GM08714 (cell line): Measurements from ENCODE around the gene EZH1.

ENCODE experiments used
- H3K4me3 ChIP-seq: fragments of 200-500 bp; sonication (Bioruptor generic); 2 replicates; pipeline ENCODE4 v1.5.1; 2014; ENCODE audit warnings: mild to moderate bottlenecking, low read length, inconsistent platforms
- ZNF274 ChIP-seq: IDR thresholded peaks from 2 replicates; pipeline ENCODE4 v1.6.1; 2012; ENCODE audit warnings: mild to moderate bottlenecking, low read depth, low read length

EZH1 gene

DNA sequence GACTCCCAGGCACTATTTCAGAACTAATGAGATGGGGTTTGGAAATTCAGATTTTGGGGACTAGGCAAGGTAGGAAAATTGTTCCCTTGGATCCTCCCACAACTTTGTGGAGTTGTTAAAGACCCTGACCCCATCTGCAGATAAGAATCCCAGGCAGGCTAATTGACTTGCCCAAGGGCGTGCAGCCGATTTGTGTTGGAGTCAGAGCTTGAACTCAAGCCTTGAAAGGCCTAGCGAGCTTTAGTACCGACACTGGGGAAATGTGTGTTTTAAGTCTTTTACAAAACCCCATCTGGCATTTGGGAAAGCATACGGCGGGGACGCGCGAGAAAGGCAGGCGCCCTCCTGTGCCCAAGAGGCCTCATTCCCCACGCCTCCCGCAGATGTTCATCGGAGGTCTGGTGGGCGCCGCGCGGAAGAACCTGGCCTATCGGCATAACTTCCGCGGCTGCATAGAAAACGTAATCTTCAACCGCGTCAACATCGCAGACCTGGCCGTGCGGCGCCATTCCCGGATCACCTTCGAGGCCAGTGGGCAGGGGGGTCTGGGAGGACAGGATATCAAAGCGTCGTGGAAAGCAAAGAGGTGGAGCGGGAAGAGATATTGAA lies 58.2 kb downstream of the EZH1 start:
- TF ChIP-seq ZNF274: no peak
- H3K4me3 ChIP-seq: no peak overlapping the region

DNA sequence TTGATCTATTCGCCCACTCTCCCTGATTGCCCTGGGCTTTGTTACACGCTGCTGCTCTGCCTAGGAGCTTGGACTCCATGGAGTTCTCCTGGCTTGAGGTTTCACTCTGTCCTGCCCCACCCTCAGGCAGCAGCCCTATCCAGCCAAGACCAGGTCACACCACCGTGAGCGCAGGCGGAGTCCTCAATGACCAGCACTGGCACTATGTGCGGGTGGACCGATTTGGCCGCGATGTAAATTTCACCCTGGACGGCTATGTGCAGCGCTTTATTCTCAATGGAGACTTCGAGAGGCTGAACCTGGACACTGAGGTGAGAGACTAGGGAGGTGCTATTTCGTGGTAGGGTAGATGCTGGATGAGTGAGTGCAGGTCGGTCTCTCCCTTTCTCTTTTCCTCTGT lies 59.0 kb downstream of the EZH1 start:
- H3K4me3 ChIP-seq: no peak overlapping the region
- no peak for TF ChIP-seq ZNF274

DNA sequence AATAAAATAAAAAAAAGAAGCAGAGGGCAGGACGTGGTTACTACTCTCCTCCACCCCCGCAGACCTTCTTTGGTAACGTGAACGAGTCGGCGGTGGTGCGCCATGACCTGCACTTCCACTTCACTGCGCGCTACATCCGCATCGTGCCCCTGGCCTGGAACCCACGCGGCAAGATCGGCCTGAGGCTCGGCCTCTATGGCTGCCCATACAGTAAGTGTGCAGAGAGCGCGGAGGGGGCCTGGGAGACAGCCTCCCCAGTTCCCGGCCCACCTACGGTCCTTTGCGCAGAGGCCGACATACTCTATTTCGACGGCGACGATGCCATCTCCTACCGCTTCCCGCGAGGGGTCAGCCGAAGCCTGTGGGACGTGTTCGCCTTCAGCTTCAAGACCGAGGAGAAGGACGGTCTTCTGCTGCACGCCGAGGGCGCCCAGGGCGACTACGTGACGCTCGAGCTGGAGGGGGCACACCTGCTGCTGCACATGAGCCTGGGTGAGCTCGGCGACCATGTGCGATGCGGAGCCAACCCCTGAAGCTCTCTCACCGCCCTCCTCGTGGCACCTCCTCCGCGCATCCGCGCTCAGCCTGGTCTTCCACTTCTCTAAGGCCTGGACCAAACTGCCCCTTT lies 59.8 kb downstream of the EZH1 start:
- TF ChIP-seq ZNF274: no peak
- no peak overlapping the region for H3K4me3 ChIP-seq

DNA sequence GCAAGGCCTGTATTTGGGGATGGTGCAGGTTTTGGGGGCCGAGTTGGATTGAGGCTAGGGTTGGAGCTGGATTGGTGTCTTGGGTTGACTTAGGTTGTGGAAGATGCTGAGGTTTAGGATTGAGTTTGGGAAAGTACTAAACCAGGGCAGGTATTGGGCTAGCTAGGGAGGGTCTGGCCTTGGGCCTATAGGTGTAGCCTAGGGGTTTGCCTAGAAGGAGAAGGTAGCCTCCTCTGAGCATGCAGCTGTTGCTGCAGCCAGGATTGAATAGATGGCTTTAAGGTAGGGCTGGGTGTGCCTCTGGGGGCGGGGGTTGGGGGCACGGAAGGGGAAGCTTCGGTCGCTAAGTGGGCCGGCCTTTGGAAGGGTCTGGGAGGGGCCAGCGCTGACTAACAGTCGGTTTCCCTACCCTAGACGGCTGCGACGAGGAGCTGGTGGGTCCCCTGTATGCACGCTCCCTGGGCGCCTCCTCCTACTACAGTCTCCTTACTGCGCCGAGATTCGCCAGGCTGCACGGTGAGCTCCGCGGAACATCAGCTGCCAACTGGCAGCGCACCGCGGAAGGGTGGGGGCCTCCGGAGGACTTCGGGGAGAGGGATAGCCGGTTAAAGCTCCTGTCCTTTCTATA lies 61.3 kb downstream of the EZH1 start:
- TF ChIP-seq ZNF274: no peak
- H3K4me3 ChIP-seq: peak overlapping the region; percentile 60

DNA sequence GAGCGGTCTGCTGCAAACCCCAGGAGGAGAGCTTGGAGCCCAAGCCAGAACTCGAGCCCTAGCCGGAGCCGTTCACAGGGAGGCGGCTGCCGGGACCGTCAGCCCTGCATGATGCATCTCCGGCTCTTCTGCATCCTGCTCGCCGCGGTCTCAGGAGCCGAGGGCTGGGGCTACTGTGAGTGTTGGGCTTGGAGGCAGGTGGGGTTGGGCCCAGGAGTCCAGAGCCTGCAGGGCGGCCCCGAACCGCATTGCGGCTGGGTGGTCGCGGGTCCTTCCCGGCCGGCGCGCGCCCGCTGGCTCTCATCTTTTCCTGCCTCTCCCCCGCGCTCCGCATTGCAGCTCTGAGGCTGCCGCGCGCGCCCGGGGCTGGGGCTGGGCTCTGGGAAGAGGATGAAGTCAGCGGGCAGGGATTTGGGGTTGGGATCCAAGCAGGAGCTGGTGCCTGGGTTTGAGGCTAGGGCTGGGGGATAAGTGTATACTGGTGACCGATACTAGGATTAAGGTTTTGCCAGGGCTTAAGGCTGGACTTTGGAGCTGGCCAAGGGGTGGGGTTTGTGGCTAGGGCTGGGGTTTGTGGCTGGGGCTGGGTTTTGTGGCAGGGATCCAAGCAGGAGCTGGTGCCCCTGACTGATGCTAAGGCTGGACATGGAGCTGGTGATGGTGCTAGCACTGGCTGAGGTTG lies 62.0 kb downstream of the EZH1 start:
- no peak for TF ChIP-seq ZNF274

DNA sequence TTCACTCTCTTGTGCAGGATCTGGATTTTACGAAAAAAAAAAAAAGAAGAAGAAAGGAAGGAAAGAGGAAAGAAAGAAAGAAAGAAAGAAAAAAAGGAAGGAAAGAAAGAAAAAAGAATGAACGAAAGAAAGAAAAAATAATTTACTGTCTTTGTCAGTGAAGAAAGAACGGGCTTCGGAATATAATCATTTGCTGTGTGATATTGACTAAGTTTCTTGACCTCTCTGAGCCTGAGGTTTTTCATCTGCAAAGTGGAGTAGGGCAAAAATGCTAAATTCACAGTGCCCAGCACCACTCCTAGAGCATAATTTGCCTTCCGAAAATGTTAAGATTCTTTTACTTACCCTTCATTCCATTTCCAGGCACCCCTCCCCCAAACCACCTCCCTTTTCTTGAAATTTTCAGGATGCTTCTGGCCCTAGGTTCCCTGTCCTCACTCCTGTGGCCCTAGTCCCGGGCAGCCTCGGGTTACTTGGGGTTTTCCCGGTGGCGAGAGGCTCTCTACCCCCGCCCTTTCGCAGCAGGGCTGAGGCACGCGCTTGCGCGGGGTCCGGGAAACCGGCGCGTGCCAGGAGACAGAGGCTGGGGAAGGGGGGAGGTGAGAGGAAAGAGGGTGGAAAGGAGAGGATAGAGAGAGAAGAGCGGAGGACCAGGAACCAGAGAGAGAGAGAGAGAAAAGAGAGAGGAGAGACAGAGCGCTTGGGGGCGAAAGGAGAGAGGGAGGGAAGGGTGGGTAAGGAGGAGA lies 62.7 kb downstream of the EZH1 start, which contains the start of gene CNTNAP1:
TSS of gene CNTNAP1 (plus strand) at position 556 of the 746 bp plus-strand sequence. CDS start 299 bp downstream, outside the sequence.
- TF ChIP-seq ZNF274: no peak
- H3K4me3 ChIP-seq: peak within 1 kb of the TSS; percentile 60

More for the DNA sequence above, 62.0 kb downstream of the EZH1 start:
- peak overlapping the region; percentile 60 for H3K4me3 ChIP-seq

DNA sequence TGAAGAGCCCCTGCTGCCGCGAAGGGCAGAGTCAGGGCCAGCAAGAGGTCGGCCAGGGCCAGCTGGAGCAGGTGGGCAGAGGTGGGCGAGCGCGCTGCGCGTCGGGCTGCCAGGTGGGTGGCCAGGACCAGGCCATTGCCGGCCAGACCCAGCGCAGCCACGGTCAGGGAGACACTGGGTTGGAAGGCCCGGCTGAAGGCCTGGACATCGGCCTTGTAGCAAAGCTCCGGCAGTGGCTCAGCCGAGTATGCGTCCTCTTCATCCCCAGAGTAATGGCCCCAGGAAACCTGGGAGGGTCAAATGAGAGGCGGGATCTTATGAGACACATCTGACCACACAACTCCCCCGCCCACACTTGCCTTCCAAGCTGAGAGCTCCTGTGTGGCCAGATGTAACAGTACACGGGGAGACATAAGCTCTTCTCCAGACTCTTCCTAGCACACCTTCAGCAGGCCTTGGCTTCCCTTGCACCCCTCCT lies 64.5 kb downstream of the EZH1 start:
- no peak for TF ChIP-seq ZNF274
- peak overlapping the region; percentile 51; the same call in 1 of the 2 replicates for H3K4me3 ChIP-seq

DNA sequence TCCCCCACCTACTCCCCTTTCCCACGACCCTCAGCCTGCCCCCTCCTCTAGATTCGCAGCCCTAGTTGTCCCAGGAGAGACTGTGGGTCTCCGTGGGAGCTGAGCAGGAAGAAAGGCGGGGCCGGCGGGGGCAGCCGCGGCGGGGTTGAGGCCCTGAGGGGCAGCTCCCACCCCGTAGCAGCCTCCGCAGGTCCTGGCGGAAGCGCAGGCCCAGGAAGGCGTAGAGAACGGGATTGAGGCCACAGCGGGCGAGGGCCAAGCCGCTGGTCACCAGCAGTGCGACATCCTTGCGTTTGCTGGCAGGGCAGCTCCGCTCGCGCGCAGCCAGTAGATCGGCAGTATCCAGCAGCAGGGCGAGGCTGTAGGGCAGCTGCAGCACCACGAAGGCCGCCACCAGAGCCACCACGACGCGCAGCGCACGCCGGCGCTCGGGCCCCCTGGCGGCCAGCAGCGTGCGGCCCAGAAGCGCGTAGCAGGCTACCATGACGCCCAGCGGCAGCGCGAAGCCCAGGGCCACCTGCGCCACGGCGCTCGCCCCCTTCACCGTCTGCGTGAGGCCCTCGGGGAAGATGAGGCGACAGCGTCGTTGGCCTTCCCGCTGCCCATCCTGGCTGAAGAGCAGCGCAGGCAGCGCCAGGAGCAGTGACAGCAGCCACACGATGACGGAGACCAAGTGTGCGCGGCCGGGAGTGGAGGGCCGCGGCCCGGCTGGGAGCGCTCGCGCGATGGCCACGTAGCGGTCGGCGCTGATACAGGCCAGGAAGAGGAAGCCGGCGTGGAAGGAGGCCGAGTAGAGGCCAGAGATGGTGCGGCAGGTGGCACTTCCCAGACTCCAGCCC lies 65.1 kb downstream of the EZH1 start:
- H3K4me3 ChIP-seq: peak overlapping the region; percentile 51; the same call in 1 of the 2 replicates
- no peak for TF ChIP-seq ZNF274

DNA sequence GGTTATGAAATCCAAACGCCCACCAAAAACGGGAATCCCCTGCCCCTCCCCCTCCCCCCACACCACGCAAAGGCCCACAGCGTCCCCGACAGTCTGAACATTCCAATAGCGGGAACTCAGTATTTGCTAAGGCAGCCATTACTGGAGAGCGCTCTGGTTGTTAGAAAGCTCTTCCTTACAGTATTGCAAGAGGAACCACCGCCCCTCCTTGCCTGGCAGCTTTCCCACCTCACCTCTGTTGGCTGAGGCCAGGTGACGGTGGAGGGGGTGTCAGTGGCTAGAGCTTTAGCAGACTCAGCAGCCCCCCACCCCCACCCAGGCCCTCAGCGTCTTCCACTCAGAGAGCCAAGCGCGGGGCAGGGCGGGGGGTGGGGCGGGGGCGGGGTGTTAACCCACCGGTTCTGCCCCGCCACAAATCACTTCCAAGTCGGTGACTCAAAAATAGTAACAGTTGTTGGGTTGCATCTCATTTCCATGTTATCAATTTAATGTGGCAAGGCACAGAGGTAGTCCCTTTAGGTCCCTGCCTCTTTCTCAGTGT lies 65.8 kb downstream of the EZH1 start:
- no peak for TF ChIP-seq ZNF274
- H3K4me3 ChIP-seq: peak overlapping the region; percentile 56

DNA sequence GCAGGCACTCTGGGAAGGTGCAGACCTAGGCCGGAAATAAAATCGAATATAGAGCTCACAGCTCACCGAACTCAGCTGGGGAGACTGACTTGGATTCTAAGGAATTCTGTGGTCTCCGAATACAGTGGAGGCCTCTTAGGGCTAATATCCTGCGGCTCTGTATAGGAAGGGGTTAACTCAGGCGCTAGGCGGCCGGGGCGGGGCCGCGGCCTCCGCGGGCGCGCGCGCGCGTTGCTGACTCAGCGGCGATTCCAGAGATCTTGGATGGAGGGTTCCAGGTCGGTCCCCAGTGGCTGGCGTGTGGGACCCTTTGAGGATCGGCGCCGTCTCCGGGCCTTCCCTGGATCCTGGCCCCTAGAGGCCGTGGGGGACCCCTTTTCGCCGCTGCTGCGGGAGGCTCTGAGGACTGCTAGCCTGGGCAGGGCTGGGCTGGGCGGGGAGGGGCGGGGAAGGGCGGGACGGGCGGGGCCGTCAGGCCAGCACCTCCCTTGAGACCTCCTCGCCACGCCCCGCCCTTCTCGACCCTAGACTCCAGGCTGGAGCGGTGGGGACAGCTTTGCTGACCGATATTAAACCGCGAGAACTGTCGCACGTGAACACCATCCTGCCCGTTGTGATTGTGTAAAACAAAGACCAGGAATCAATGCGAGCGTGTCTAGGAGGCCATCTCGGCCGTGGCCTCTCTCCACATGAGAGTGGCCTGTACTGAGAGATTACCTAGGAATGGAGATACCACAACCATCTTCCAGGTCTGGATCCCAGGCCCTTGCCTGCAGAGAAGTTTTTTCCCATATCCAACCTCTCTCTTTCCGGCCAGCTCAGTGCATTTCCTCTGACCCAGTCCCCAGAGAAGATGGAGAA lies 66.7 kb downstream of the EZH1 start:
- no peak for TF ChIP-seq ZNF274
- peak overlapping the region; percentile 69 for H3K4me3 ChIP-seq

DNA sequence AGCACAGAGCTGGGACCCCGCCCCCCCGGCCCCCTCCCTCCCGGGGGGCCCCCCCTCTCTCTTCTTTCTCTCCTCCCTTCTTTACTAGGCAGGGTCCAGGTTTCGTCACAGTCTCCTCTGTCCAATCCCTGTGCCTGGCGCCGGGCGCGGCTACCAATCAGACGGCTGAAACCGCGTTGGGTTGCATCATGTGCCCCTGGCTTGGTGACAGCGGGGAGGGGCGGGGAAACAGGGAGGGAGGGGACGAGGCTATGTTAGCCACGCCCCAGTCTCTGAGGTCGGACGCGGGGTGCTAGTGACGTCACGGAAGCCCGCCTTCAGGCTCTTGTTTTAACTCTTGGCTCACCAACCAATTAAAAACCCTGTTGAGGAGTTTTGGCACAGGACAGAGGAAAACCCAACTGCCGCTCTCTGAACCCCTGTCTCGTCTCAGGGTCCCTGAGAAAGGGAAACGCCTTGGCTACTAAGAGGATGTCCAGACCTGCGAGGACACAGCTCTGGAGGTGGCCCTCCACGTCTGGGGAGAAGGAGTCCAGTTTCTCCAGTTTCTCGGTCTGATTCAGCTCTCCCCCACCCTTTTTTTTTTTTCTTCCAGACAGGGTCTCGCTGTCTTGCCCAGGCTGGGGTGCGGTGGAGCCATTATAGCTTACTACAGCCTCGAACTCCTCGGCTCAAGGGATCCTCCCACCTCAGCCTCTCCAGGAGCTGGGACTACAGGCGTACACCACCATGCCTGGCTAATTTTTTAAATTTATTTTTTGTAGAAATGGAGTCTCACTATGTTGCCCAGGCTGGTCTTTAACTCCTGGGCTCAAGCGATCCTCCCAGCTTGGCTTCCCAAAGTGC lies 67.6 kb downstream of the EZH1 start:
- TF ChIP-seq ZNF274: no peak
- H3K4me3 ChIP-seq: peak overlapping the region; percentile 93; the same call in 1 of the 2 replicates
